GM21360 (cell line): ENCODE results near the gene NEBL.

ENCODE experiments used
- ATAC-seq: cut with Tn5 transposase; IDR thresholded peaks from one replicate; pipeline ENCODE4 v1.9.1; 2021; ENCODE audit warnings: mild to moderate bottlenecking, moderate library complexity; ENCODE audit not compliant: unreplicated experiment

The NEBL gene

GRCh38 chr10:20795391-20795790 lies 101.7 kb downstream of the NEBL start:
- no peak for ATAC-seq

- ATAC-seq, result no peak
Observed at GRCh38 chr10:20785174-20785573, 111.9 kb downstream of the NEBL start.

- ATAC-seq, result no peak
Observed at GRCh38 chr10:20778008-20778757, 118.9 kb downstream of the NEBL start.

GRCh38 chr10:20776384-20777118 lies 120.6 kb downstream of the NEBL start:
- no peak for ATAC-seq

- ATAC-seq, result no peak
Observed at GRCh38 chr10:20771051-20771450, 126.1 kb downstream of the NEBL start.

- no peak for ATAC-seq
Observed at GRCh38 chr10:20769481-20769880, 127.6 kb downstream of the NEBL start.

GRCh38 chr10:20768843-20769242 lies 128.3 kb downstream of the NEBL start:
- no peak for ATAC-seq

- ATAC-seq, result no peak
Observed at GRCh38 chr10:20767028-20767427, 130.1 kb downstream of the NEBL start.

- ATAC-seq, result no peak
Observed at GRCh38 chr10:20765066-20765465, 132.0 kb downstream of the NEBL start.

GRCh38 chr10:20760460-20760859 lies 136.7 kb downstream of the NEBL start:
- ATAC-seq, result no peak

- no peak for ATAC-seq
Observed at GRCh38 chr10:20748551-20748950, 148.6 kb downstream of the NEBL start.

GRCh38 chr10:20747782-20748181 lies 149.3 kb downstream of the NEBL start:
- ATAC-seq, result no peak

GRCh38 chr10:20746856-20747255 lies 150.3 kb downstream of the NEBL start:
- ATAC-seq, result no peak

GRCh38 chr10:20745556-20746375 lies 151.3 kb downstream of the NEBL start:
- no peak for ATAC-seq

- ATAC-seq, result no peak
Observed at GRCh38 chr10:20744821-20745220, 152.3 kb downstream of the NEBL start.

GRCh38 chr10:20743942-20744341 lies 153.2 kb downstream of the NEBL start:
- ATAC-seq, result no peak

- no peak for ATAC-seq
Observed at GRCh38 chr10:20742737-20743541, 154.2 kb downstream of the NEBL start.

- no peak for ATAC-seq
Observed at GRCh38 chr10:20740120-20740519, 157.0 kb downstream of the NEBL start.

GRCh38 chr10:20737107-20737506 lies 160.0 kb downstream of the NEBL start:
- no peak for ATAC-seq
